ENCODE measurements around the gene TTLL7.
"Not testable (repeated sequence)": the region's sequence is repeated elsewhere in the genome, so short reads cannot be mapped to it uniquely, and the experiment has no call there.

TTLL7 gene

DNA sequence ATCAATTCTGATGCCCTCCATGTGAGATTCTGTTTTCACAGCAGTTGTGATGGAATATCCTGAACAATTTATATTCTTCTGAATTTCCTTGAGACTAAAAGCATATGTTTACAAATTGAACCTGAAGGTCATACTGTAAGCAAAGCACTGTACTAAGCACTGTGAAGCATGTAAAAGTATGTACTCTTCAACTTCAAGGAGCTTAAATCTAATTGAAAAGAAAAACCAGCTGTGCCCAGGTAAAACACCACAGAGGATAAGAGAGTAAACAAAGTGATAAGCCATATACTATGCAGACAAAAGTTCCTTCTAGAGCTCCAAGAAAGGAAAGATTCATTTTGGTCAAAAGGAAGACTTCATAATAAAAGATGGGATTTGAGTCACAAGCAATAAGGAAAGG lies 71.9 kb downstream of the TTLL7 start:
- no peak overlapping the region for H3K4me3 ChIP-seq (ENCODE audit: low read depth, low read length)
- no peak for DNase-seq (ENCODE audit: low read depth)
- TF ChIP-seq CTCF (IDR thresholded peaks at IDR 0.05; ENCODE audit: control insufficient read depth, extremely low read depth, insufficient read depth): no peak

GRCh38 chr1:83923553-83923952 lies 75.4 kb downstream of the TTLL7 start:
- no peak overlapping the region for H3K4me3 ChIP-seq (ENCODE audit: low read depth, low read length)
- DNase-seq (ENCODE audit: low read depth): no peak
- no peak for TF ChIP-seq CTCF (IDR thresholded peaks at IDR 0.05; ENCODE audit: control insufficient read depth, extremely low read depth, insufficient read depth)

GRCh38 chr1:83922431-83922830 lies 76.5 kb downstream of the TTLL7 start:
- no peak for DNase-seq (ENCODE audit: low read depth)
- no peak overlapping the region for H3K4me3 ChIP-seq (ENCODE audit: low read depth, low read length)
- TF ChIP-seq CTCF (IDR thresholded peaks at IDR 0.05; ENCODE audit: control insufficient read depth, extremely low read depth, insufficient read depth): no peak

DNA sequence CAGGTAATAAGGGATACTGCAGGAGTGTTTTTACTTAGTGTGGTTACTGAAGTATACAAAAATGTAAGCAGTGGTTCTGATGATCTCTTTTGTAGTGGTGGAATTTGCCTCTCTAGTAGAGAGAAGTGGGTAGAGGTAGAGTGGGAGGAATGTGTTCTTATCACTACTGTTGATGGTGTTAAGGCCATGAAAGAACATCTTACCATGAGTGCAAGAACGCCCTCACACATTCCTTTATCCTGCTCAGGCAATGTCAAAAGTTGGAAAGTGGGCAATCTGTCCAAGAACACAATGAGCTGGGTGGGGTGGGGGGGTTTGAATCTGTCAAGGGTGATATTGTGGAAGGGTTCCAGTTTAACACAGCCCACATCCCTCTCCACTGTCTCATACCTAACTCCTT lies 78.6 kb downstream of the TTLL7 start:
- DNase-seq (ENCODE audit: low read depth): no peak
- TF ChIP-seq CTCF (IDR thresholded peaks at IDR 0.05; ENCODE audit: control insufficient read depth, extremely low read depth, insufficient read depth): no peak
- no peak overlapping the region for H3K4me3 ChIP-seq (ENCODE audit: low read depth, low read length)

- TF ChIP-seq CTCF (IDR thresholded peaks at IDR 0.05; ENCODE audit: control insufficient read depth, extremely low read depth, insufficient read depth): no peak
- no peak overlapping the region for H3K4me3 ChIP-seq (ENCODE audit: low read depth, low read length)
- no peak for DNase-seq (ENCODE audit: low read depth)
Measured at GRCh38 chr1:83919872-83920271, 79.1 kb downstream of the TTLL7 start.

- no peak for TF ChIP-seq CTCF (IDR thresholded peaks at IDR 0.05; ENCODE audit: control insufficient read depth, extremely low read depth, insufficient read depth)
- DNase-seq (ENCODE audit: low read depth): no peak
Measured at GRCh38 chr1:83918688-83919285, 80.1 kb downstream of the TTLL7 start.

DNA sequence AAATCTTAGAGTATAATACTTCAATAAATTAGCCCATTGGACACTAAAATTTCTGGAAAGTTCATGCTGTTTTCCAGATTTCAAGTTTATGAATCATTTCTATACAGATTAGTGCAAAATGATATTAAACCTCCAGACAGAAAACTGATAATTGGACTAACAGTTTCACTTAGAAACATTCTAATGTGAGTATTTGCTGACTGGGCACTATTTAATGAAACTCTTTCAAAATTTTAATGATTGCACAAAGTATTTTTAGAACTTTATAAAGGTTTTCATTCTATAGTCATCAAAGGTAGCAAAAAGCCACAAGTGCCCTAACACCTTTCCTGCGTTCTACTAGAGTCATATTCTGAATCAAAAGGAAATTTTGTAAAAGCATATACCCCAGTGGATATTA lies 81.0 kb downstream of the TTLL7 start:
- DNase-seq (ENCODE audit: low read depth): no peak
- no peak for TF ChIP-seq CTCF (IDR thresholded peaks at IDR 0.05; ENCODE audit: control insufficient read depth, extremely low read depth, insufficient read depth)
- H3K4me3 ChIP-seq (ENCODE audit: low read depth, low read length): no peak overlapping the region

More at GRCh38 chr1:83918688-83919285, 80.1 kb downstream of the TTLL7 start:
- no peak overlapping the region for H3K4me3 ChIP-seq (ENCODE audit: low read depth, low read length)

DNA sequence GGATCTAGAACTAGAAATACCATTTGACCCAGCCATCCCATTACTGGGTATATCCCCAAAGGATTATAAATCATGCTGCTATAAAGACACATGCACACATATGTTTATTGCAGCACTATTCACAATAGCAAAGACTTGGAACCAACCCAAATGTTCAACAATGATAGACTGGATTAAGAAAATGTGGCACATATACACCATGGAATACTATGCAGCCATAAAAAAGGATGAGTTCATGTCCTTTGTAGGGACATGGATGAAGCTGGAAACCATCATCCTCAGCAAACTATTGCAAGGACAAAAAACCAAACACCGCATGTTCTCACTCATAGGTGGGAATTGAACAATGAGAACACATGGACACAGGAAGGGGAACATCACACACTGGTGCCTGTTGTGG lies 82.8 kb downstream of the TTLL7 start:
- not testable (repeated sequence) for DNase-seq (ENCODE audit: low read depth); H3K4me3 ChIP-seq (ENCODE audit: low read depth, low read length)
